ENCODE results near the gene RGL1. TPM values are rescaled to one million over a fixed set of nuclear protein-coding genes. Genes with fewer than 3 reads are reported as not detected.

Gene RGL1
- total and polyA plus RNA-seq, 9 of the 15 experiments (the other 6 are each of a cell fraction or from before 2014, with no cell fraction given): under 0.01 to 0.07 (median 0.04) TPM

DNA sequence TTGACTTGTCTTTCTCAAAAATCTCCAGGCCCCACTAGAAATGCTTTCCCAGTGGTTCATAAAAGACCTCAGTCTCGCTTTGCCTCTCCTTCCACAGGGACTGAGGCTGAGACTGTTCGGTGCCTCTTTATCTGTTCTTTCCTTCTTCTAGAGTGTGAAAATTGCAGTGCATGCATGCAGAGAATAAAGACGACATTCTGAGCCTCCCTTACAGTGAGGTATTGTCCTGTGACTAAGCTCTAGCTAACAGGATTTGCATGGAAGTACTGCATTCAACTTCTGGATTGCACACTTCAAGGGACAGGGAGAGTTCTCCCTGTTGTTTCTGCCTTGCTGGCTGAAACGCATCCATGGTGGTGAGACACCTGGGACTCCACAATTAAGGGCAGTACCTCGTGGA, 163.5 kb downstream of the RGL1 start (continued):
- TF ChIP-seq, protein P1, sequence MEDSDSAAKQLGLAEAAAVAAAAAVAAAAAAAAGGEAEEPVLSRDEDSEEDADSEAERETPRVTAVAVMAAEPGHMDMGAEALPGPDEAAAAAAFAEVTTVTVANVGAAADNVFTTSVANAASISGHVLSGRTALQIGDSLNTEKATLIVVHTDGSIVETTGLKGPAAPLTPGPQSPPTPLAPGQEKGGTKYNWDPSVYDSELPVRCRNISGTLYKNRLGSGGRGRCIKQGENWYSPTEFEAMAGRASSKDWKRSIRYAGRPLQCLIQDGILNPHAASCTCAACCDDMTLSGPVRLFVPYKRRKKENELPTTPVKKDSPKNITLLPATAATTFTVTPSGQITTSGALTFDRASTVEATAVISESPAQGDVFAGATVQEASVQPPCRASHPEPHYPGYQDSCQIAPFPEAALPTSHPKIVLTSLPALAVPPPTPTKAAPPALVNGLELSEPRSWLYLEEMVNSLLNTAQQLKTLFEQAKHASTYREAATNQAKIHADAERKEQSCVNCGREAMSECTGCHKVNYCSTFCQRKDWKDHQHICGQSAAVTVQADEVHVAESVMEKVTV (CRISPR knock-in tag; IDR thresholded peaks at IDR 0.05): no peak
- no peak for TF ChIP-seq CBFA2T3 (IDR thresholded peaks at IDR 0.05)

DNA sequence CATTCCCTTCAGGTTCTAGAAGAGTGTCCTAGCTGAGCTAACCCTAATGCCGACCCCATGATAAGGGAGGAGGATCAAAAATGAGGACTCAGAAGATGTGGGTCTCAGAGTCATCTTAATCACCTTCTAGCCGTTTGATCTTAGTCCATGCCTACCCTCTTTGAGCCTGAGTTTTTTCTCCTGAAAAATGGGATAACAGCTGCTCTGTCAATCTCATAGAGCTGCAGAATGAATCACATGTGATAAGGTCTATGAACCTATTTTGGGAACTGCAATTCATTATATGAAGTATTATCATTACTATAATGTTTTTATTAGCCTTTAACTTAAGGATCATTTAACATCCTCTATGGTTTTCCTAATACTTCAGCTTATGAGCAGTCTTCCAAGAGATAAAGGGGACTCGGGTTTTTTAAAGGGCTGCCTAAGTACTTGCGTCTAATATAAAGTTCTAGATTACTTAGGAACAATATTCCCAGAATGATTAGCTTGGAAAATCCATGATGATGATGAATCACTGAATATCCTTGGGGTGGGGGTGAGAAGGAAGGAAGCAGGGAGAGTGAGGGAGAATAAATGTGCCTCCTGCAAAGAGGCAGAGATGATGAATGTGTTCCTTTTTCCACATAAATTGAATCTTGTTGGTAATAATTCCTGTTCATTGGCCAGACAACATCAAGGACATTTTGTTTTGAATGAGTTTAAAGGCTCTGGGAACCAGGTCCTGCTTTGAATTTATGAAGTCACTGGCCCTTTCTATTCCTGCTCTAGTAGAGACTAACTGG, 165.8 kb downstream of the RGL1 start:
- no peaks in the 10 kb centered on the region for H4K20me1 ChIP-seq (replicated peaks; ENCODE audit: control insufficient read depth, insufficient read depth, low read length)
- no peaks in the 10 kb centered on the region; a peak in 1 of 5 replicates for H3K4me1 ChIP-seq (replicated peaks in 1 of 2; ENCODE audit: control insufficient read depth in 2 of 2, insufficient read depth in 2 of 2, low read length in 2 of 2)
- no peak overlapping the region for H3K4me2 ChIP-seq (ENCODE audit: insufficient read depth, low read length)
- H3K27ac ChIP-seq (ENCODE audit: extremely low read depth, low read depth, low read length): no peak overlapping the region
- H3K79me2 ChIP-seq (ENCODE audit: control insufficient read depth, insufficient read depth, low read length): no peaks in the 10 kb centered on the region
- no peak for ATAC-seq
- no TSS peak for BruUV-seq (replicated peaks)
- DNase-seq (ENCODE audit: extremely low read depth in 1 of 4, low spot score in 3 of 4): no peak
- H2AFZ ChIP-seq (ENCODE audit: low read depth, low read length): no peak overlapping the region
- H3K9me1 ChIP-seq (ENCODE audit: control insufficient read depth, insufficient read depth, low read length): no peaks in the 10 kb centered on the region
- H3K4me3 ChIP-seq: no peak overlapping the region
- no peak for FAIRE-seq
- peaks cover 74% of the 10 kb centered on the region for H3K36me3 ChIP-seq (ENCODE audit: control insufficient read depth, insufficient read depth, low read length)
- ChIA-PET POLR2A (interaction anchor here (1.1 kb wide), 1 partner anchor 13 kb away, joined by 3 read pairs; no protein-coding TSS in a partner anchor), CTCF (ENCODE audit: low intra/inter-chr PET ratio) (no interaction called here)
- H3K9me3 ChIP-seq (replicated peaks; ENCODE audit: control insufficient read depth, insufficient read depth, low read depth, low read length): no peaks in the 10 kb centered on the region
- intact Hi-C loops (cut with micrococcal nuclease): no loop called here
- in situ Hi-C loops (cut with MboI): no loop called here
- no peak overlapping the region for H3K9ac ChIP-seq (ENCODE audit: insufficient read depth in 1 of 2, low read depth in 2 of 2, low read length in 2 of 2)
- WGBS (ENCODE audit: insufficient coverage, low coverage, missing lambda C conversion rate): 62% methylated on average over 4 of the region's 4 CpGs
- no peaks in the 10 kb centered on the region for H3K27me3 ChIP-seq (ENCODE audit: control insufficient read depth in 2 of 2, insufficient read depth in 2 of 2, low read length in 2 of 2)
- no peak for TF ChIP-seq HLTF (IDR thresholded peaks at IDR 0.05)
- no peak for TF ChIP-seq SMARCE1 (IDR thresholded peaks at IDR 0.05)
- TF ChIP-seq, protein P2, sequence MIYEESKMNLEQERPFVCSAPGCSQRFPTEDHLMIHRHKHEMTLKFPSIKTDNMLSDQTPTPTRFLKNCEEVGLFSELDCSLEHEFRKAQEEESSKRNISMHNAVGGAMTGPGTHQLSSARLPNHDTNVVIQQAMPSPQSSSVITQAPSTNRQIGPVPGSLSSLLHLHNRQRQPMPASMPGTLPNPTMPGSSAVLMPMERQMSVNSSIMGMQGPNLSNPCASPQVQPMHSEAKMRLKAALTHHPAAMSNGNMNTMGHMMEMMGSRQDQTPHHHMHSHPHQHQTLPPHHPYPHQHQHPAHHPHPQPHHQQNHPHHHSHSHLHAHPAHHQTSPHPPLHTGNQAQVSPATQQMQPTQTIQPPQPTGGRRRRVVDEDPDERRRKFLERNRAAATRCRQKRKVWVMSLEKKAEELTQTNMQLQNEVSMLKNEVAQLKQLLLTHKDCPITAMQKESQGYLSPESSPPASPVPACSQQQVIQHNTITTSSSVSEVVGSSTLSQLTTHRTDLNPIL (CRISPR knock-in tag; IDR thresholded peaks at IDR 0.05): no peak
- TF ChIP-seq, protein P3, sequence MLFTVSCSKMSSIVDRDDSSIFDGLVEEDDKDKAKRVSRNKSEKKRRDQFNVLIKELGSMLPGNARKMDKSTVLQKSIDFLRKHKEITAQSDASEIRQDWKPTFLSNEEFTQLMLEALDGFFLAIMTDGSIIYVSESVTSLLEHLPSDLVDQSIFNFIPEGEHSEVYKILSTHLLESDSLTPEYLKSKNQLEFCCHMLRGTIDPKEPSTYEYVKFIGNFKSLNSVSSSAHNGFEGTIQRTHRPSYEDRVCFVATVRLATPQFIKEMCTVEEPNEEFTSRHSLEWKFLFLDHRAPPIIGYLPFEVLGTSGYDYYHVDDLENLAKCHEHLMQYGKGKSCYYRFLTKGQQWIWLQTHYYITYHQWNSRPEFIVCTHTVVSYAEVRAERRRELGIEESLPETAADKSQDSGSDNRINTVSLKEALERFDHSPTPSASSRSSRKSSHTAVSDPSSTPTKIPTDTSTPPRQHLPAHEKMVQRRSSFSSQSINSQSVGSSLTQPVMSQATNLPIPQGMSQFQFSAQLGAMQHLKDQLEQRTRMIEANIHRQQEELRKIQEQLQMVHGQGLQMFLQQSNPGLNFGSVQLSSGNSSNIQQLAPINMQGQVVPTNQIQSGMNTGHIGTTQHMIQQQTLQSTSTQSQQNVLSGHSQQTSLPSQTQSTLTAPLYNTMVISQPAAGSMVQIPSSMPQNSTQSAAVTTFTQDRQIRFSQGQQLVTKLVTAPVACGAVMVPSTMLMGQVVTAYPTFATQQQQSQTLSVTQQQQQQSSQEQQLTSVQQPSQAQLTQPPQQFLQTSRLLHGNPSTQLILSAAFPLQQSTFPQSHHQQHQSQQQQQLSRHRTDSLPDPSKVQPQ (CRISPR knock-in tag; IDR thresholded peaks at IDR 0.05; ENCODE audit: borderline replicate concordance): no peak
- no peak for TF ChIP-seq LEF1 (IDR thresholded peaks at IDR 0.05)
- TF ChIP-seq LARP7 (IDR thresholded peaks at IDR 0.05): no peak
- TF ChIP-seq, protein P4, sequence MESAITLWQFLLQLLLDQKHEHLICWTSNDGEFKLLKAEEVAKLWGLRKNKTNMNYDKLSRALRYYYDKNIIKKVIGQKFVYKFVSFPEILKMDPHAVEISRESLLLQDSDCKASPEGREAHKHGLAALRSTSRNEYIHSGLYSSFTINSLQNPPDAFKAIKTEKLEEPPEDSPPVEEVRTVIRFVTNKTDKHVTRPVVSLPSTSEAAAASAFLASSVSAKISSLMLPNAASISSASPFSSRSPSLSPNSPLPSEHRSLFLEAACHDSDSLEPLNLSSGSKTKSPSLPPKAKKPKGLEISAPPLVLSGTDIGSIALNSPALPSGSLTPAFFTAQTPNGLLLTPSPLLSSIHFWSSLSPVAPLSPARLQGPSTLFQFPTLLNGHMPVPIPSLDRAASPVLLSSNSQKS (CRISPR knock-in tag; IDR thresholded peaks at IDR 0.05): no peak
- TF ChIP-seq, protein P5, sequence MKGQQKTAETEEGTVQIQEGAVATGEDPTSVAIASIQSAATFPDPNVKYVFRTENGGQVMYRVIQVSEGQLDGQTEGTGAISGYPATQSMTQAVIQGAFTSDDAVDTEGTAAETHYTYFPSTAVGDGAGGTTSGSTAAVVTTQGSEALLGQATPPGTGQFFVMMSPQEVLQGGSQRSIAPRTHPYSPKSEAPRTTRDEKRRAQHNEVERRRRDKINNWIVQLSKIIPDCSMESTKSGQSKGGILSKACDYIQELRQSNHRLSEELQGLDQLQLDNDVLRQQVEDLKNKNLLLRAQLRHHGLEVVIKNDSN (CRISPR knock-in tag; IDR thresholded peaks at IDR 0.05): no peak
- TF ChIP-seq, protein P6, sequence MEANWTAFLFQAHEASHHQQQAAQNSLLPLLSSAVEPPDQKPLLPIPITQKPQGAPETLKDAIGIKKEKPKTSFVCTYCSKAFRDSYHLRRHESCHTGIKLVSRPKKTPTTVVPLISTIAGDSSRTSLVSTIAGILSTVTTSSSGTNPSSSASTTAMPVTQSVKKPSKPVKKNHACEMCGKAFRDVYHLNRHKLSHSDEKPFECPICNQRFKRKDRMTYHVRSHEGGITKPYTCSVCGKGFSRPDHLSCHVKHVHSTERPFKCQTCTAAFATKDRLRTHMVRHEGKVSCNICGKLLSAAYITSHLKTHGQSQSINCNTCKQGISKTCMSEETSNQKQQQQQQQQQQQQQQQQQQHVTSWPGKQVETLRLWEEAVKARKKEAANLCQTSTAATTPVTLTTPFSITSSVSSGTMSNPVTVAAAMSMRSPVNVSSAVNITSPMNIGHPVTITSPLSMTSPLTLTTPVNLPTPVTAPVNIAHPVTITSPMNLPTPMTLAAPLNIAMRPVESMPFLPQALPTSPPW (CRISPR knock-in tag; IDR thresholded peaks at IDR 0.05): no peak

Data from K562 (cell line).